ENCODE measurements around the gene RPL22. TPM values are rescaled to one million over a fixed set of nuclear protein-coding genes. Genes with fewer than 3 reads are reported as not detected.
A peak's percentile ranks its signal among the peaks of the same experiment; 100 is the strongest.

Gene RPL22
- total RNA-seq, 1 experiment from 2014 or later = 494 TPM

DNA sequence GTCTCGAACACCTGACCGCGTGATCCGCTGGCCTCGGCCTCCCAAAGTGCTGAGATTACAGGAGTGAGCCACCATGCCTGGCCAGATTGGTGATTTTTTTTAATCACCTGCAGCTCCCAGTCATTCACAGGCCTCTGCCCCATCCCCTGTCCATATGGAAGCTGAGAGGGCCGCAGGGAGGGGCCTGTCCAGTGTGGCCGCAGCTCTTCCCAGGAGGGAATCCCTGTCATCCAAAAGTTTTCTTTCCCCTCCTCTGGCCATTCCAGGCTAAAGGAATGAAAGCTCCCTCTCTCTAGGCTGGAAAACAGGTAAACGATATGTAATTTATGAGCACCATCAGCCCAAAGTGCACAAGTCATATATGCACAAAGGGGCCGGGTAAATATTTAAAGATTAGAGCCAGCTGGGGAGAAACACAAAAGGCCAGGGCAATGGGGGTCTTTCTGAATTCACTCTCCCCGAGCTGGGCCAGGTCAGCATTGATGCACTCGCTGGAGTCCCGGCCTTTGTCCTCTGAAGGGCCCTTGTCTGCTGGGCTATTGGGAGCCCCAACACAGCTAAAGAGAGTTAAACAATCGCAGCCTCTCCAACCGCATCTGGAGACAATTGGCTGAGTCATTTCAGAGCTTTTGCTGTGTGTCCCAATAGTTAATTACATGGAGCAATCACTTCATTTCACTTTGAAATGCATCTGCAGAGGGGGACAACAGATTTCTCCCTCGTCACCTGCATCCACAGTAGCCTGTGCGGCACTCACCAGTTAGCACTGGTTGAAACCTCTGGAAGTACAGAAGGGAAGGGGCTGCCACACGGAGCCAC lies 40.8 kb upstream of the RPL22 start:
- BruUV-seq (replicated peaks) = no TSS peak

DNA sequence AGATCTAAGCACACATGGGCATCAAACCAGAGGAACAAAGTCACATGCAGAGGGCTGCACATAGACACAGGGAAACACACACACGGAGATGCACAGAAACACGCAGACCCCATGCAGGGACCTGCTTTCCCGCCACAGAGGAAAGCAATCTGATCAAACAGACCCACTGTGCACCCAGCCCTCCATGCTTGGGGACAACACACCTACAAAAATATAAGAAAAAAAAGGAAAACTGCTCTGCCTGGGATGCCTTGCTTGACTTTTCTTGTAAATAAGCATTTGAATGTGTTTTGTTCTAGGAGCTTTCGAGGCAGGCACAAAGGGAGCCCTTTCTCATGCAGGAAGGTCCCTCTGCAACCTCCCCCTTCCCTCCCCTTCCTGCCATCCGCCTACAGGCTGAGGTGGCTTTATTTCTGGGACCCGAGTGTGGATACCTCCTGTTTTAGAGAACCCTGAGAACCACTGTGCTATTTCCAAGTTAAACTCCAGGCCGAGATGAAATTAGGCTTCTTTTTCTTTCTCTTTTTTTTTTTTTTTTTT lies 39.9 kb upstream of the RPL22 start:
- Histone ChIP-seq H3K27me3 (replicated peaks; ENCODE audit: insufficient read depth, low read depth, low read length, poor library complexity) (peaks cover 34% of the 10 kb centered on the region), H3K27ac (ENCODE audit: low read depth, low read length, poor library complexity, severe bottlenecking) (no peak overlapping the region), H3K4me1 (ENCODE audit: insufficient read depth, low read length, poor library complexity, severe bottlenecking) (peaks cover 10% of the 10 kb centered on the region), H3K9me3 (ENCODE audit: low read depth, low read length, poor library complexity, severe bottlenecking) (no peaks in the 10 kb centered on the region), H3K36me3 (ENCODE audit: insufficient read depth, low read length, poor library complexity, severe bottlenecking) (no peaks in the 10 kb centered on the region), H3K4me3 (ENCODE audit: low read depth, low read length, poor library complexity, severe bottlenecking) (no peak overlapping the region)
- intact Hi-C loops (cut with micrococcal nuclease; ENCODE audit: unreplicated experiment) = no loop called here
- no peak for TF ChIP-seq EZH2 (IDR thresholded peaks at IDR 0.05; ENCODE audit: borderline replicate concordance, low read depth, low read length, poor library complexity, severe bottlenecking)
- TF ChIP-seq, protein P1, sequence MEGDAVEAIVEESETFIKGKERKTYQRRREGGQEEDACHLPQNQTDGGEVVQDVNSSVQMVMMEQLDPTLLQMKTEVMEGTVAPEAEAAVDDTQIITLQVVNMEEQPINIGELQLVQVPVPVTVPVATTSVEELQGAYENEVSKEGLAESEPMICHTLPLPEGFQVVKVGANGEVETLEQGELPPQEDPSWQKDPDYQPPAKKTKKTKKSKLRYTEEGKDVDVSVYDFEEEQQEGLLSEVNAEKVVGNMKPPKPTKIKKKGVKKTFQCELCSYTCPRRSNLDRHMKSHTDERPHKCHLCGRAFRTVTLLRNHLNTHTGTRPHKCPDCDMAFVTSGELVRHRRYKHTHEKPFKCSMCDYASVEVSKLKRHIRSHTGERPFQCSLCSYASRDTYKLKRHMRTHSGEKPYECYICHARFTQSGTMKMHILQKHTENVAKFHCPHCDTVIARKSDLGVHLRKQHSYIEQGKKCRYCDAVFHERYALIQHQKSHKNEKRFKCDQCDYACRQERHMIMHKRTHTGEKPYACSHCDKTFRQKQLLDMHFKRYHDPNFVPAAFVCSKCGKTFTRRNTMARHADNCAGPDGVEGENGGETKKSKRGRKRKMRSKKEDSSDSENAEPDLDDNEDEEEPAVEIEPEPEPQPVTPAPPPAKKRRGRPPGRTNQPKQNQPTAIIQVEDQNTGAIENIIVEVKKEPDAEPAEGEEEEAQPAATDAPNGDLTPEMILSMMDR (conservative IDR thresholded peaks at IDR 0.05; ENCODE audit: low read depth, low read length) = no peak
- DNase-seq (ENCODE audit: low spot score) = no peak
- ChIA-PET POLR2A (ENCODE audit: low non-redundant PET) (no interaction called here), CTCF (interaction anchor here (0.6 to 0.7 kb wide), 2 partner anchors 103 to 155 kb away, joined by 3 to 4 read pairs; no protein-coding TSS in a partner anchor)
- no TSS peak for BruUV-seq (replicated peaks)

More for the DNA sequence above, 40.8 kb upstream of the RPL22 start:
- peaks cover 10% of the 10 kb centered on the region for H3K4me1 ChIP-seq (ENCODE audit: insufficient read depth, low read length, poor library complexity, severe bottlenecking)
- ChIA-PET POLR2A (ENCODE audit: low non-redundant PET) (no interaction called here), CTCF (interaction anchor here (0.7 kb wide), 1 partner anchor 102 kb away, joined by 3 read pairs; no protein-coding TSS in a partner anchor)
- H3K9me3 ChIP-seq (ENCODE audit: low read depth, low read length, poor library complexity, severe bottlenecking) = no peaks in the 10 kb centered on the region
- TF ChIP-seq, protein P1 (conservative IDR thresholded peaks at IDR 0.05; ENCODE audit: low read depth, low read length) = no peak
- no peak overlapping the region for H3K27ac ChIP-seq (ENCODE audit: low read depth, low read length, poor library complexity, severe bottlenecking)
- intact Hi-C loops (cut with micrococcal nuclease; ENCODE audit: unreplicated experiment) = no loop called here
- H3K36me3 ChIP-seq (ENCODE audit: insufficient read depth, low read length, poor library complexity, severe bottlenecking) = no peaks in the 10 kb centered on the region
- peak; percentile 73 for DNase-seq (ENCODE audit: low spot score)
- H3K4me3 ChIP-seq (ENCODE audit: low read depth, low read length, poor library complexity, severe bottlenecking) = no peak overlapping the region
- H3K27me3 ChIP-seq (replicated peaks; ENCODE audit: insufficient read depth, low read depth, low read length, poor library complexity) = peaks cover 42% of the 10 kb centered on the region

DNA sequence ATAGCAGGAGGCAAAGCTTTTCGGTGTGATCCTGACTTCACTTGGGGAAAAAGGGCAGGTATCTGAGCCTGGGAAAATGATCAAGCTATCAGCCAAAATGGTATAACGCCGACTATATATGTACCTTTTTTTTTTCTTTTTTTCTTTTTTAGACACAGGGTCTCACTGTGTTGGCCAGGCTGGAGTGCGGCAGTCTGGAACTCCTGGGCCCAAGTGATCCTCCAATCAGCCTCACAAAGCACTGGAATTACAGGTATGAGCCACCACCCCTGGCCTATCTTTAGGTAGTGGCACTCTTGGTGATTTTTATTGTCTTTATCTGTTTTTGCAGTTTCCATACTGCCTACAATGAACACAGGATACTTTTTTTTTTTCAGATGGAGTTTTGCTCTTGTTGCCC lies 37.7 kb upstream of the RPL22 start:
- H3K4me1 ChIP-seq (ENCODE audit: insufficient read depth, low read length, poor library complexity, severe bottlenecking) = peaks cover 9% of the 10 kb centered on the region
- H3K36me3 ChIP-seq (ENCODE audit: insufficient read depth, low read length, poor library complexity, severe bottlenecking) = peaks cover 12% of the 10 kb centered on the region
- DNase-seq (ENCODE audit: low spot score) = no peak
- no peak for TF ChIP-seq EZH2 (IDR thresholded peaks at IDR 0.05; ENCODE audit: borderline replicate concordance, low read depth, low read length, poor library complexity, severe bottlenecking)
- TF ChIP-seq, protein P1 (conservative IDR thresholded peaks at IDR 0.05; ENCODE audit: low read depth, low read length) = no peak
- no peak overlapping the region for H3K4me3 ChIP-seq (ENCODE audit: low read depth, low read length, poor library complexity, severe bottlenecking)
- CTCF ChIA-PET = interaction anchor here (1.0 kb wide), 1 partner anchor 8 kb away, joined by 4 read pairs; no protein-coding TSS in a partner anchor
- H3K27ac ChIP-seq (ENCODE audit: low read depth, low read length, poor library complexity, severe bottlenecking) = no peak overlapping the region
- no peaks in the 10 kb centered on the region for H3K9me3 ChIP-seq (ENCODE audit: low read depth, low read length, poor library complexity, severe bottlenecking)
- BruUV-seq (replicated peaks) = no TSS peak
- peaks cover 12% of the 10 kb centered on the region for H3K27me3 ChIP-seq (replicated peaks; ENCODE audit: insufficient read depth, low read depth, low read length, poor library complexity)
- POLR2A ChIA-PET (ENCODE audit: low non-redundant PET) = no interaction called here
- intact Hi-C loops (cut with micrococcal nuclease; ENCODE audit: unreplicated experiment) = no loop called here
